SJSA1 (cell line): ENCODE measurements around the gene METTL16. TPM values are rescaled to one million over a fixed set of nuclear protein-coding genes. Genes with fewer than 3 reads are reported as not detected.

Experiments used
- DNase-seq, 2 experiments: peaks; one replicate each; pipeline ENCODE4 v3.0.0-alpha.2; 2015 to 2020; ENCODE audit warnings: low spot score in 2 of 2, low read depth in 1 of 2
- H3K27ac ChIP-seq: fragments of 250-450 bp; sonication (Bioruptor Pico); 2 replicates; pipeline ENCODE4 v1.5.1; 2020; ENCODE audit warnings: mild to moderate bottlenecking, moderate library complexity
- H3K27me3 ChIP-seq: fragments of 250-450 bp; sonication (Bioruptor Pico); replicated peaks from 2 replicates; pipeline ENCODE4 v1.5.1; 2020; ENCODE audit warnings: mild to moderate bottlenecking, moderate library complexity
- H3K36me3 ChIP-seq: fragments of 250-450 bp; sonication (Bioruptor Pico); 2 replicates; pipeline ENCODE4 v1.5.1; 2020; ENCODE audit warnings: mild to moderate bottlenecking
- H3K4me1 ChIP-seq: fragments of 250-450 bp; sonication (Bioruptor Pico); replicated peaks from 2 replicates; pipeline ENCODE4 v1.6.1; 2021; ENCODE audit warnings: mild to moderate bottlenecking
- H3K4me3 ChIP-seq: fragments of 250-450 bp; sonication (Bioruptor Pico); 2 replicates; pipeline ENCODE4 v1.5.1; 2020; ENCODE audit warnings: mild to moderate bottlenecking
- H3K9me3 ChIP-seq: fragments of 250-450 bp; sonication (Bioruptor Pico); replicated peaks from 2 replicates; pipeline ENCODE4 v1.5.1; 2020; ENCODE audit warnings: mild to moderate bottlenecking
- total RNA-seq: library from RNA; depleted of rRNA; stranded (reverse); fragments of >200 nt; shearing (Covaris generic); gene quantifications from 2 replicates; pipeline ENCODE4 v1.2.3, GENCODE V29; 2014

METTL16 gene
- total RNA-seq, 1 experiment from 2014 or later, result 17.3 TPM

GRCh38 chr17:2412561-2413021 is 99.1 kb downstream of the METTL16 start:
- H3K9me3 ChIP-seq, result no peaks in the 10 kb centered on the region
- H3K27me3 ChIP-seq, result no peaks in the 10 kb centered on the region
- H3K36me3 ChIP-seq, result no peaks in the 10 kb centered on the region; the same call in 1 of the 2 replicates
- H3K27ac ChIP-seq, result no peak overlapping the region
- H3K4me1 ChIP-seq, result peaks cover under 1% of the 10 kb centered on the region
- no peak for DNase-seq
- no peak overlapping the region for H3K4me3 ChIP-seq

- Histone ChIP-seq H3K36me3 (no peaks in the 10 kb centered on the region), H3K9me3 (no peaks in the 10 kb centered on the region), H3K4me1 (peaks cover 17% of the 10 kb centered on the region), H3K27me3 (no peaks in the 10 kb centered on the region), H3K27ac (no peak overlapping the region), H3K4me3 (no peak overlapping the region)
- no peak for DNase-seq
Measured at GRCh38 chr17:2410951-2411350, 100.7 kb downstream of the METTL16 start.

GRCh38 chr17:2406903-2407790 is 104.5 kb downstream of the METTL16 start:
- peak; percentile 87 to 88 for DNase-seq
- Histone ChIP-seq H3K9me3 (no peaks in the 10 kb centered on the region), H3K4me3 (no peak overlapping the region)

GRCh38 chr17:2406271-2406902 is 105.3 kb downstream of the METTL16 start:
- no peak for DNase-seq
- Histone ChIP-seq H3K27ac (peak overlapping the region; percentile 71), H3K9me3 (no peaks in the 10 kb centered on the region), H3K4me1 (peaks cover 43% of the 10 kb centered on the region), H3K27me3 (no peaks in the 10 kb centered on the region), H3K36me3 (no peaks in the 10 kb centered on the region), H3K4me3 (no peak overlapping the region)

More at GRCh38 chr17:2406903-2407790, 104.5 kb downstream of the METTL16 start:
- peak overlapping the region; percentile 71 for H3K27ac ChIP-seq
- no peaks in the 10 kb centered on the region for H3K36me3 ChIP-seq
- H3K27me3 ChIP-seq, result no peaks in the 10 kb centered on the region
- H3K4me1 ChIP-seq, result peaks cover 43% of the 10 kb centered on the region

GRCh38 chr17:2405247-2405926 is 106.3 kb downstream of the METTL16 start:
- no peaks in the 10 kb centered on the region for H3K9me3 ChIP-seq
- peak; percentile 60 to 68 for DNase-seq
- no peak overlapping the region for H3K4me3 ChIP-seq
- no peaks in the 10 kb centered on the region for H3K27me3 ChIP-seq
- peak overlapping the region; percentile 71 for H3K27ac ChIP-seq
- no peaks in the 10 kb centered on the region for H3K36me3 ChIP-seq
- H3K4me1 ChIP-seq, result peaks cover 43% of the 10 kb centered on the region

- no peak overlapping the region for H3K4me3 ChIP-seq
- H3K27me3 ChIP-seq, result no peaks in the 10 kb centered on the region
- DNase-seq, result no peak
- H3K27ac ChIP-seq, result no peak overlapping the region
- peaks cover 54% of the 10 kb centered on the region for H3K4me1 ChIP-seq
- H3K9me3 ChIP-seq, result no peaks in the 10 kb centered on the region
- H3K36me3 ChIP-seq, result no peaks in the 10 kb centered on the region; the same call in 1 of the 2 replicates
Measured at GRCh38 chr17:2403044-2403443, 108.6 kb downstream of the METTL16 start.

- H3K4me1 ChIP-seq, result peaks cover 53% of the 10 kb centered on the region
- peak overlapping the region; percentile 52 for H3K4me3 ChIP-seq
- H3K27me3 ChIP-seq, result no peaks in the 10 kb centered on the region
- DNase-seq, result peak in 1 of 2 experiments; percentile 38
- no peaks in the 10 kb centered on the region for H3K9me3 ChIP-seq
- H3K36me3 ChIP-seq, result no peaks in the 10 kb centered on the region; the same call in 1 of the 2 replicates
- no peak overlapping the region for H3K27ac ChIP-seq
Measured at GRCh38 chr17:2402544-2402943, 109.1 kb downstream of the METTL16 start.

GRCh38 chr17:2401426-2402221 is 110.1 kb downstream of the METTL16 start:
- DNase-seq, result peak; percentile 98 to 100
- Histone ChIP-seq H3K27ac (peak overlapping the region; percentile 76), H3K9me3 (no peaks in the 10 kb centered on the region), H3K36me3 (no peaks in the 10 kb centered on the region; the same call in 1 of the 2 replicates), H3K27me3 (no peaks in the 10 kb centered on the region), H3K4me1 (peaks cover 53% of the 10 kb centered on the region), H3K4me3 (peak overlapping the region; percentile 52)

GRCh38 chr17:2400877-2401425 is 110.7 kb downstream of the METTL16 start, which contains the start of gene MNT:
TSS of gene MNT (minus strand) at chr17:2401060. CDS start at chr17:2400712, 348 bp downstream.
- H3K27me3 ChIP-seq, result no peaks in the 10 kb centered on the region
- H3K9me3 ChIP-seq, result no peaks in the 10 kb centered on the region
- no peaks in the 10 kb centered on the region; the same call in 1 of the 2 replicates for H3K36me3 ChIP-seq
- peak within 1 kb of the TSS; percentile 52 for H3K4me3 ChIP-seq
- peaks cover 53% of the 10 kb centered on the region for H3K4me1 ChIP-seq
- peak; percentile 93 to 99 for DNase-seq
- peak within 1 kb of the TSS; percentile 91 for H3K27ac ChIP-seq

- H3K4me1 ChIP-seq, result peaks cover 53% of the 10 kb centered on the region
- DNase-seq, result peak in 1 of 2 experiments; percentile 52
Measured at GRCh38 chr17:2400474-2400866, 111.2 kb downstream of the METTL16 start.

GRCh38 chr17:2399572-2400473 is 111.9 kb downstream of the METTL16 start:
- no peaks in the 10 kb centered on the region for H3K27me3 ChIP-seq
- H3K9me3 ChIP-seq, result no peaks in the 10 kb centered on the region
- H3K27ac ChIP-seq, result peak overlapping the region; percentile 91
- peak; percentile 92 to 97 for DNase-seq
- peak overlapping the region; percentile 52 for H3K4me3 ChIP-seq
- H3K36me3 ChIP-seq, result no peaks in the 10 kb centered on the region; the same call in 1 of the 2 replicates
- peaks cover 47% of the 10 kb centered on the region for H3K4me1 ChIP-seq

More at GRCh38 chr17:2400474-2400866, 111.2 kb downstream of the METTL16 start:
- Histone ChIP-seq H3K27me3 (no peaks in the 10 kb centered on the region), H3K9me3 (no peaks in the 10 kb centered on the region), H3K27ac (peak overlapping the region; percentile 91), H3K36me3 (no peaks in the 10 kb centered on the region; the same call in 1 of the 2 replicates), H3K4me3 (peak overlapping the region; percentile 52)
